Epithelial cell of proximal tubule (primary cell): ENCODE data around the gene RABGAP1. TPM values are rescaled to one million over a fixed set of nuclear protein-coding genes. Genes with fewer than 3 reads are reported as not detected.
A peak's percentile ranks its signal among the peaks of the same experiment; 100 is the strongest.

Experiments
- DNase-seq: peaks from one replicate; pipeline ENCODE4 v3.0.0-alpha.2; 2011; ENCODE audit warnings: low read depth
- H3K4me3 ChIP-seq: 2 replicates; pipeline ENCODE4 v1.5.1; 2011; ENCODE audit warnings: low read depth, mild to moderate bottlenecking, low read length
- total RNA-seq: library from RNA; depleted of rRNA; stranded (reverse); fragments of >200 nt; gene quantifications from 2 replicates; pipeline ENCODE4 v1.2.3, GENCODE V29; 2015
- TF ChIP-seq, protein P1 (sequence below): conservative IDR thresholded peaks from 2 replicates; pipeline ENCODE4 v1.5.1; 2012; ENCODE audit warnings: low read depth, mild to moderate bottlenecking, low read length

RABGAP1 gene
- total RNA-seq, 1 donor from 2014 or later = 13.1 TPM

DNA sequence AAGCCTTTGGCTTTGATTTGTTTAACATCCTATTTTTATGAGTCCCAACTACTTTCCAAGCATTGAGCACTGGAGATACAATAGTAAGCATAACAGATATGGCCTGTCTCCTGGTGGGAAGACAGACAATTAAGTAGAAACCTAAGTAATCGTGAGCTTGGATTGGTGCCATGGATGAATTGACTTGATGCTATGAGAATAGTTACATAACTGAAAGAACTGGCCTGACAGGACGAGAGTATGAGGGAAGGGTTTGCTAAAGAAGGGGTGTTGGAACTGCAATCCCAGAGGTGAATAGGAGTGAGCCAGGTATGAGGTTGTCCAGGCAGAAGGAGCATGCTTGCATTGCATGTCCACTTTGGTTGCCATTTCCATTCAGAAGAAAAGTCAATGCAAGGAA, 145.1 kb downstream of the RABGAP1 start:
- DNase-seq = no peak
- TF ChIP-seq, protein P1, sequence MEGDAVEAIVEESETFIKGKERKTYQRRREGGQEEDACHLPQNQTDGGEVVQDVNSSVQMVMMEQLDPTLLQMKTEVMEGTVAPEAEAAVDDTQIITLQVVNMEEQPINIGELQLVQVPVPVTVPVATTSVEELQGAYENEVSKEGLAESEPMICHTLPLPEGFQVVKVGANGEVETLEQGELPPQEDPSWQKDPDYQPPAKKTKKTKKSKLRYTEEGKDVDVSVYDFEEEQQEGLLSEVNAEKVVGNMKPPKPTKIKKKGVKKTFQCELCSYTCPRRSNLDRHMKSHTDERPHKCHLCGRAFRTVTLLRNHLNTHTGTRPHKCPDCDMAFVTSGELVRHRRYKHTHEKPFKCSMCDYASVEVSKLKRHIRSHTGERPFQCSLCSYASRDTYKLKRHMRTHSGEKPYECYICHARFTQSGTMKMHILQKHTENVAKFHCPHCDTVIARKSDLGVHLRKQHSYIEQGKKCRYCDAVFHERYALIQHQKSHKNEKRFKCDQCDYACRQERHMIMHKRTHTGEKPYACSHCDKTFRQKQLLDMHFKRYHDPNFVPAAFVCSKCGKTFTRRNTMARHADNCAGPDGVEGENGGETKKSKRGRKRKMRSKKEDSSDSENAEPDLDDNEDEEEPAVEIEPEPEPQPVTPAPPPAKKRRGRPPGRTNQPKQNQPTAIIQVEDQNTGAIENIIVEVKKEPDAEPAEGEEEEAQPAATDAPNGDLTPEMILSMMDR = no peak

GRCh38 chr9:123087359-123087888, 146.6 kb downstream of the RABGAP1 start:
- H3K4me3 ChIP-seq = no peak overlapping the region
- TF ChIP-seq, protein P1 = no peak
- no peak for DNase-seq

More for the DNA sequence above, 145.1 kb downstream of the RABGAP1 start:
- H3K4me3 ChIP-seq = no peak overlapping the region

GRCh38 chr9:123089040-123089439, 148.2 kb downstream of the RABGAP1 start:
- no peak for DNase-seq
- TF ChIP-seq, protein P1 = no peak
- no peak overlapping the region for H3K4me3 ChIP-seq

- H3K4me3 ChIP-seq = no peak overlapping the region
- no peak for DNase-seq
- TF ChIP-seq, protein P1 = no peak
Measured at GRCh38 chr9:123089790-123090189, 149.0 kb downstream of the RABGAP1 start.

GRCh38 chr9:123090198-123090896, 149.5 kb downstream of the RABGAP1 start:
- no peak for DNase-seq
- no peak overlapping the region for H3K4me3 ChIP-seq
- TF ChIP-seq, protein P1 = no peak

- DNase-seq = no peak
- no peak overlapping the region for H3K4me3 ChIP-seq
- TF ChIP-seq, protein P1 = no peak
Measured at GRCh38 chr9:123090956-123091355, 150.1 kb downstream of the RABGAP1 start.

GRCh38 chr9:123091459-123091858, 150.6 kb downstream of the RABGAP1 start:
- TF ChIP-seq, protein P1 = peak; percentile 26

More at GRCh38 chr9:123091459-123091858, 150.6 kb downstream of the RABGAP1 start:
- H3K4me3 ChIP-seq = no peak overlapping the region
- no peak for DNase-seq
